LNCAP (cell line): ENCODE results near the gene WDR89.

ENCODE experiments used
- TF ChIP-seq, protein P1 (sequence below): fragments of 450-650 bp; IDR thresholded peaks from 2 replicates; pipeline ENCODE4 v1.5.1; 2017; ENCODE audit warnings: mild to moderate bottlenecking

The WDR89 gene

DNA sequence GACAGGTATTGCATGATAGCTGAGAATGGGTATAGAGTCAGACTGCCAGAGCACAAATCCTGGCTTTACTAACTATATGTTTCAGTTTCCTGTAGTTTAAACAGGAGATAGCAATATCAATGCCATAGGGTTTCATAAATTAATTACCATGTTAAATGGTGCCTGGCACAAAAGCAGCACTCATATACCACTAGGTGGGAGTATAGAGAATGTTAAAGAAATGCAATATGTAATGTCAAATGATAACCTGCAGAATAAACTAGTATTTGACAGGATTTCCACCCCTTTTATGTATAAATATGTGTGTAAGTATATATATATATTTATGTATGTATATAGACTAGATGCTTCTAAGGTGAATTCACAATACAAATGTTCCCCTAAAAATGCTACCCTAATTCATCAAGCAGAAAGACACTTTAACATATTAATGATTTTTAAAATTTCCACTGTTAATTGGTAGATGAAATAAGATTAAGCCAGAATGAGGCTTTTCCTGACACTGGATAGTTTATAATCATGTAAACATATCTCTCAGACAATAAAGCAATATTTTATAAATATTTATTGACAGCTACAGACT is 8.6 kb downstream of the WDR89 start:
- TF ChIP-seq, protein P1, sequence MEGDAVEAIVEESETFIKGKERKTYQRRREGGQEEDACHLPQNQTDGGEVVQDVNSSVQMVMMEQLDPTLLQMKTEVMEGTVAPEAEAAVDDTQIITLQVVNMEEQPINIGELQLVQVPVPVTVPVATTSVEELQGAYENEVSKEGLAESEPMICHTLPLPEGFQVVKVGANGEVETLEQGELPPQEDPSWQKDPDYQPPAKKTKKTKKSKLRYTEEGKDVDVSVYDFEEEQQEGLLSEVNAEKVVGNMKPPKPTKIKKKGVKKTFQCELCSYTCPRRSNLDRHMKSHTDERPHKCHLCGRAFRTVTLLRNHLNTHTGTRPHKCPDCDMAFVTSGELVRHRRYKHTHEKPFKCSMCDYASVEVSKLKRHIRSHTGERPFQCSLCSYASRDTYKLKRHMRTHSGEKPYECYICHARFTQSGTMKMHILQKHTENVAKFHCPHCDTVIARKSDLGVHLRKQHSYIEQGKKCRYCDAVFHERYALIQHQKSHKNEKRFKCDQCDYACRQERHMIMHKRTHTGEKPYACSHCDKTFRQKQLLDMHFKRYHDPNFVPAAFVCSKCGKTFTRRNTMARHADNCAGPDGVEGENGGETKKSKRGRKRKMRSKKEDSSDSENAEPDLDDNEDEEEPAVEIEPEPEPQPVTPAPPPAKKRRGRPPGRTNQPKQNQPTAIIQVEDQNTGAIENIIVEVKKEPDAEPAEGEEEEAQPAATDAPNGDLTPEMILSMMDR = peak; percentile 75

DNA sequence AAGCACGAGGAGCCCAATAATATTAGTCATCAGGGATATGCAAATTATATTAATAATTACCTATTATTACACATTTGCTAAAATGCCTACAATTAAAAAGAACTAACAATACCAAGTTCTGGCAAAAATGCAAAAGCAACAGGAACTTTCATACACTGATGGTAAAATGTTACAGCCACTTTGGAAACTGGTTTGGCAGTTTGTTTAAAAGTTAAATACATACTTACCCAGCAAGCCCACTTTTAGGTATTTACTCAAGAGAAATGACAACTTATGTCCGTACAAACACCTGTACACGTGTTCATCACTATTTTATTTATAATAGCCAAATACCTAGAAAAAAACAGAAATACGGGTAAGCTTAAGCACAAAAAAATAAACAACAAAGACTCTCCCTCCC is 17.0 kb downstream of the WDR89 start:
- TF ChIP-seq, protein P1 = no peak

DNA sequence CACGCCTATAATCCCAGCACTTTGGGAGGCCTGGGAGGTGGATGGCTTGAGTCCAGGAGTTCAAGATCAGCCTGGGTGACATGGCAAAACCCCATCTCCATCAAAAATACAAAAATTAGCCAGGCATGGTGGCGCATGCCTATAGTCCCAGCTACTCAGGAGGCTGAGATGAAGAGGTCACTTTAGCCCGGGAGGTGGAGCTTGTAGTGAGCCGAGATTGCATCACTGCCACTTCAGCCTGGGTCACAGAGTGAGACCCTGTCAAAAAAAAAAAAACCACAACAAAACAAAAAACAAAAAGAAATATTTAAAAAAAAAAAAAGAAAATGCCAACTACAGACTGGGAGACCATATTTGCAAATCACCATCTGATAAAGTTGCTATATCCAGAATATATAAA is 17.5 kb downstream of the WDR89 start:
- TF ChIP-seq, protein P1 = no peak

DNA sequence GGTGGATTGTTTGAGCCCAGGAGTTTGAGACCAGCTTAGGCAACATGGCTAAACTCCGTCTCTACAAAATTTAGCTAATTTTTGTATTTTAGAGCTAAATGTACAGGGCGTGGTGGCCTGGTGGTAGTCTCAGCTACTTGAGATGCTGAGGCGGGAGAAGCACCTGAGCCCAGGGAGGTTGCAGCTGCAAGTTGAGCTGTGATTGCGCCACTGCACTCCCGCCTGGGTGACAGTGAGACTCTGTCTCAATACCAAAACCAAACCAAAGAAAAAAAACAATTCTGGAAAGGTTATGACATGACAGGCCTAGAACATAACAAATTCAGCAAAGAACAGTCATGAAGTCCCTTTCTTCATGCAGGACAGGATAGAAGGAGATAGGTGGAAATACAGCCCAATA is 25.7 kb downstream of the WDR89 start:
- TF ChIP-seq, protein P1 = no peak

DNA sequence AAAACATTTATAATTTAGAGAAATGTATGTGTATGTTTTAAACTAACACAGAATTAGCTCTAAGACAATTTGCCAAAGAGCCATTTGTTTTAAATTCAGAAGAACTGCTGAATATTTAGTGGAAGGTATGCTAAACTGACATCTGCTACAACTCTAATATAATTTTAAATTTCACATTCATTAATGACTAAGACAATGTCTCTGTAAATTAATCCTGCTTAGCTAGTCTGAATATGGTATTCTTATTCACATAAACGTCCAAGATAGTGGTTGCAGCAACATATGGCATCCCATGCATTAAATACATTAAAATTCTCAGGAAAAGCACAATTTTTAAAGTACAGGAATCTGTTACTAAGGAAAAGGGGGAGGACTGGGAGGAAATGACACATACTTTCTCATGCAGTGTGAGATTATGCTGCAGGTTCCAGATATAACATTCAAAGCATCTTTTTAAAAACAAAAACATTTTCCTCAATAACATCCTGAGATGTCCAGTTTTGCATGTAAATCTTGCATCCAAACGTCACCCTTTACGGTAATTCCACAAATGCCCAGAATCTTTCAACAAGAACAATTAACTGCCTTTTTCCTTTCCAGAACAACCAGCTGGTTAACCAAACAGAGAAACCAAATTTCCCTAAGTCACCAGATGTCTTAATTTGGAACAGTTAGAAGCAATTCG is 26.9 kb downstream of the WDR89 start:
- TF ChIP-seq, protein P1 = no peak

DNA sequence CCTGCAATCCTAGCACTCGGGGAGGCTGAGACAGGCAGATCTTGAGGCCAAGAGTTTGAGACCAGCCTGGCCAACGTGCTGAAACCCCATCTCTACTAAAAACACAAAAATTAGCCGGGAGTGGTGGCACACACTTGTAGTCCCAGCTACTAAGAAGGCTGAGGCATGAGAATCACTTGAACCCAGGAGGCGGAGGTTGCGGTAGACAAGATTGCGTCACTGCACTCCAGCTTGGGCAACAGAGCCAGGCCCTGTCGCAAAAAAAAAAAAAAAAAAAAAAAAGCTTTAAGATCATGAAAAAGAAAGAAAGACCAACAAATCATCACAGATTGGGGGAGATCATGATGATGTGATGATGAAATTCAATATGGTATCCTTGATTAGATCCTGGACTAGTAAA is 30.6 kb downstream of the WDR89 start:
- TF ChIP-seq, protein P1 = no peak

DNA sequence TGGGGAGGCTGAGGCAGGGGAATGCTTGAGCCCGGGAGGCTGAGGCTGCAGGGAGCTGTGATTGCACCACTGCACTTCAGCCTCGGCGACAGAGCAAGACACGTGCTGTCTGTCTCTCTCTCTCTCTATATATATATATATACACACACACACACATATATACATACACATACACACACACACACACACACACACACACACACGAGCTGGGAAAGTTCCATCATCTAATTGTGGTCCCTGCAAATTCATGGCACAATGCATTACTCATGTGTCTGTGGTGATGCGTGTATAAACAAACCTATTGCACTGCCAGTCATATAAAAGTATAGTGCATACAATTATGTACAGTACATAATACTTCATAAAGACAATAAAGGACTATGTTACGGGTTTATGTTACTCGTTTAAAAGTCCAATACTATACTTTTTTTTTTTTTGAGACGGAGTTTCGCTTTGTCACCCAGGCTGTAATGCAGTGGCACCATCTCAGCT is 36.6 kb downstream of the WDR89 start:
- TF ChIP-seq, protein P1 = no peak
